ENCODE results near the gene IGLL1. TPM values are rescaled to one million over a fixed set of nuclear protein-coding genes. Genes with fewer than 3 reads are reported as not detected.
"Not testable (repeated sequence)": the region's sequence is repeated elsewhere in the genome, so short reads cannot be mapped to it uniquely, and the experiment has no call there.

IGLL1 gene
- total RNA-seq, 6 experiments from 2014 or later = not detected

DNA sequence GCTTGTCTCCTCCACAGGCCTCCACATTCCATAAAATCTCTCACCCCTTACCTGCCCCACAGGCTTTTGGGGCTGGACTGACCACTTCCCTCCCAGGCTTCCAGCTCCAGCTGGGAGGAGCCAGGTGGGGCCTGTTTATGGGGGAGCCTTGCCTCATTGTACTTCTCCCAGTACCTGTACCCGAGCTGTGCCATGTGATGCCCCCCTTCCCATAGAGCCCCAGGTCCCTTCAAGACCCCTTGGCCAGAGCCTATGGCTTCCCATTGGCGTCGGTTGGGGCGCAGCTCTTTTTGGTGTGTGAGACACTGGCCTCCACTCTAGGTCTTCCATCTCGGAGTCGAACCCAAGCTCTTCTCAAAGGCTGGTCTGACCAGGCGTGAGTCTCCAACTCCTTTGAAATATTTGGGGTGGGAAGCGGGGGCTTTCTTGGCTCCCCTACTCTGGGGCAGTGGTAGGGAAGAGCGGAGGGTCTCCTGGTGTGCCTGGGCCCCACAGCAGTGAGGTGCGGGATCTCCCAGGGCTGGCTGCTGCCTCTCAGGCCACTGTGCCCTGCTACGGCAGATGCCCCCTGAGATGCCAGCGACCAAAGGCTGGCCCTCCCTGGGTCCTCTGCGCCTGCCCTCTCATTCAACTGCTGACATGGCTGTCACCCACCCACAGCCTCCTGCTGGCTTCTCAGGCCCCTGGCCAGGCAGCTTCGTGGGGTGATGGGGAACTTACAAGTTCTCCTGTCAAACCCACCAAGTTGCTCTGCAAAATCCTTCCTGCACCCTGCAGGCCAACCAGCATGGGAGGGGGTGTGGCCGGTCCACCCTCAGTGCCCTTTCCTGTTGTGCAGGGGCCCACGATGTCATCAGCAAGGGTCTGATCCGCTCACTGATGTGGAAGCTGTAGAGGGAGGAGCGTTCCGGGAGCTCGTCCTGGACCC, 26.4 kb upstream of the IGLL1 start:
- Mint-ChIP-seq H3K9me3 (no peaks in the 10 kb centered on the region), H3K27ac (no peak overlapping the region), H3K27me3 (ENCODE audit: insufficient read depth) (peaks cover 6% of the 10 kb centered on the region), H3K4me1 (ENCODE audit: low read depth) (no peaks in the 10 kb centered on the region), H3K36me3 (ENCODE audit: low read depth) (no peaks in the 10 kb centered on the region), H3K4me3 (no peak overlapping the region)
- DNase-seq = no peak
- TF ChIP-seq, protein P1, sequence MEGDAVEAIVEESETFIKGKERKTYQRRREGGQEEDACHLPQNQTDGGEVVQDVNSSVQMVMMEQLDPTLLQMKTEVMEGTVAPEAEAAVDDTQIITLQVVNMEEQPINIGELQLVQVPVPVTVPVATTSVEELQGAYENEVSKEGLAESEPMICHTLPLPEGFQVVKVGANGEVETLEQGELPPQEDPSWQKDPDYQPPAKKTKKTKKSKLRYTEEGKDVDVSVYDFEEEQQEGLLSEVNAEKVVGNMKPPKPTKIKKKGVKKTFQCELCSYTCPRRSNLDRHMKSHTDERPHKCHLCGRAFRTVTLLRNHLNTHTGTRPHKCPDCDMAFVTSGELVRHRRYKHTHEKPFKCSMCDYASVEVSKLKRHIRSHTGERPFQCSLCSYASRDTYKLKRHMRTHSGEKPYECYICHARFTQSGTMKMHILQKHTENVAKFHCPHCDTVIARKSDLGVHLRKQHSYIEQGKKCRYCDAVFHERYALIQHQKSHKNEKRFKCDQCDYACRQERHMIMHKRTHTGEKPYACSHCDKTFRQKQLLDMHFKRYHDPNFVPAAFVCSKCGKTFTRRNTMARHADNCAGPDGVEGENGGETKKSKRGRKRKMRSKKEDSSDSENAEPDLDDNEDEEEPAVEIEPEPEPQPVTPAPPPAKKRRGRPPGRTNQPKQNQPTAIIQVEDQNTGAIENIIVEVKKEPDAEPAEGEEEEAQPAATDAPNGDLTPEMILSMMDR (IDR thresholded peaks at IDR 0.05) = no peak

DNA sequence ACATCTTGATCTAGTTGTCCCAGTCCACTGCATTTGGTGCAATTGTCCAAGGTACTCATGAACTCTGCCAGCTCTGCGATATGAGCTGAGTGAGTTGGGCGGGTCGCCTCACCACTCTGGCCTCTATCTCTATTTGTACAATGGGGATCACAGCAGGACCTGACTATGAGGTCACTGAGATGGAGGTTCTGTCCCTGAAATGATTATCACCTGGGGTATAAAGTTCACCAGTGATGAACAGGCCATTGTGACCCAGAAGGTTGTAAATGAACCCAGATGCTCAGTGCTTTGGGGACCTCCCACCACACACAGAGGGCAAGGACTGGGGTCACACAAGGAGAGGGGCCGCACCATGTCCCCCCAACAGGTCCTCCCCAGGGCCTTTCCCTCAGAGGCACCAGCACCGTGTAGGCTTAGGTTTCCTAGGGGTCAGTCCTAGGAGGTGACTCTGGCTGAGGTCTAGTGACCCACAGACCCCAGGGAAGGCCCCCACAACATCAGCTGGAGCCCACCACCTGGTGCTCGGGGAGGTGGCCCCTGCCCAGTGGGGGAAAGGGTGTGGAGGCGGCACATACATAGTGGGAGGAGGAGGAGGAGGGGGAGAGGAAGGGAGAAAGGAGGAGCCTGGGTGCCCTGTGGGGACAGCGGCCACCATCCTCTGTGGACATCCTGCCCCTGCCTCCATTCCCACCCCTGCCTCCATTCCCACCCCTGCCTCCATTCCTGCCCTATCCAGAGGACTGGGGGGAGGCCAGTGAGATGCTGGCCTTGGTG, 25.0 kb upstream of the IGLL1 start:
- H3K27me3 Mint-ChIP-seq (ENCODE audit: insufficient read depth) = peaks cover 8% of the 10 kb centered on the region
- H3K4me3 Mint-ChIP-seq = no peak overlapping the region
- H3K4me1 Mint-ChIP-seq (ENCODE audit: low read depth) = no peaks in the 10 kb centered on the region
- no peak overlapping the region for H3K27ac Mint-ChIP-seq
- no peaks in the 10 kb centered on the region for H3K9me3 Mint-ChIP-seq
- H3K36me3 Mint-ChIP-seq (ENCODE audit: low read depth) = no peaks in the 10 kb centered on the region
- TF ChIP-seq, protein P1 (IDR thresholded peaks at IDR 0.05) = no peak
- DNase-seq = no peak

DNA sequence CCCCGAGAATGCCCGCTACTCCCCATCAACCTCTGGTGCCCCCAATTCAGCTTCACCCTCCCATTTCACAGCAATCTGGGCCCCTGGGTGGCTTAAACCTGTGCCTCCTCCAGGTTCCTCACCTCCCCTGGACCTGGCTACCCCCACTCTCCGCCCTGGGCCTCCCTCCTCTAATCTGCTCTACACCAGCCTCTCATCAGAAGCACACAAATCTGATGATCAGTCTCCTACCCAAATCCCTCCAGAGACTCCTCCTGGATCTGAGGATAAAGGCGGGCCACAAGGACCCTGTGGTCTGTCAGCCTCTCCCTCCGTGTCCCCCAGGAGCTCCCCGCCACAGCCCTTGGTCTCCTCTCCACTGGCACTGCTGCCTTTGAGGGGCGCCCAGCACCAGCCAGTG, 23.2 kb upstream of the IGLL1 start:
- peaks cover 12% of the 10 kb centered on the region for H3K27me3 Mint-ChIP-seq (ENCODE audit: insufficient read depth)
- no peak for DNase-seq
- H3K27ac Mint-ChIP-seq = no peak overlapping the region
- H3K4me3 Mint-ChIP-seq = no peak overlapping the region
- H3K9me3 Mint-ChIP-seq = no peaks in the 10 kb centered on the region
- no peaks in the 10 kb centered on the region for H3K4me1 Mint-ChIP-seq (ENCODE audit: low read depth)
- H3K36me3 Mint-ChIP-seq (ENCODE audit: low read depth) = no peaks in the 10 kb centered on the region
- TF ChIP-seq, protein P1 (IDR thresholded peaks at IDR 0.05) = no peak

DNA sequence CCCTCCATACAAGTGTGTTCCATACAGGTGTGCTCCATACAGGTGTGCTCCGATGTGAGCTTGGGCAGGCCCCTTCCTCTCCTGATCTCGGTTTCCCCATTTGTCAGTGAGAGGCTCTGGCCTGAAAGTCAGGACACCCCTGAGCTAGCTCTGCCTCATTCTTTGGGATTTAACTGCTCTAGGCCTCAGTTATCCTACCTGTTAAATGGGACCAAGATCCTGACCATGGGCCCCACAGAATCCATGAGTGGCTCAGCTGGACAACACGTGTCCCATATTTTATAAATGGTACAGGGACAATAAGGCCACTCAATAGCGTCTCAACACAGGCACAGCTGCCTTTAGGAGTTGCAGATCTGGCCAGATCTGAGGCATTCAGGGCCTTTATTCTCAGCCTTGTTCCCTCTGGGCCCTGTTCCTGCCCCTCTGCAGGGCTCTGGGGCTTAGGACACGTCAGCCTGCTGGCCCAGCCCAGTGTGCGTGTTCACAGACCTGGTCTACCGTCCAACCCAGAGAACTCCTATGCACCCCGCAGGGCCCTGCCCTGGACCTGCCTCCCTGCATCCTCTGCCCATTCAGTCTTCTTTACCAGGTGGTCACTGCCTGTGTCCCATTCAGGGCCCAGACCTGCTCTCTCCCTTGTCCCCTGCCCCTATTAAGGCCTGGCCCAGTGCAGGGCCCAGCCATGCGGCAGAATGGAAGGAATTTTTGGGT, 18.9 kb upstream of the IGLL1 start:
- Mint-ChIP-seq H3K36me3 (ENCODE audit: low read depth) (no peaks in the 10 kb centered on the region), H3K4me1 (ENCODE audit: low read depth) (no peaks in the 10 kb centered on the region), H3K27me3 (ENCODE audit: insufficient read depth) (peaks cover 28% of the 10 kb centered on the region), H3K27ac (no peak overlapping the region), H3K9me3 (no peaks in the 10 kb centered on the region), H3K4me3 (no peak overlapping the region)
- TF ChIP-seq, protein P1 (IDR thresholded peaks at IDR 0.05) = no peak
- no peak for DNase-seq

DNA sequence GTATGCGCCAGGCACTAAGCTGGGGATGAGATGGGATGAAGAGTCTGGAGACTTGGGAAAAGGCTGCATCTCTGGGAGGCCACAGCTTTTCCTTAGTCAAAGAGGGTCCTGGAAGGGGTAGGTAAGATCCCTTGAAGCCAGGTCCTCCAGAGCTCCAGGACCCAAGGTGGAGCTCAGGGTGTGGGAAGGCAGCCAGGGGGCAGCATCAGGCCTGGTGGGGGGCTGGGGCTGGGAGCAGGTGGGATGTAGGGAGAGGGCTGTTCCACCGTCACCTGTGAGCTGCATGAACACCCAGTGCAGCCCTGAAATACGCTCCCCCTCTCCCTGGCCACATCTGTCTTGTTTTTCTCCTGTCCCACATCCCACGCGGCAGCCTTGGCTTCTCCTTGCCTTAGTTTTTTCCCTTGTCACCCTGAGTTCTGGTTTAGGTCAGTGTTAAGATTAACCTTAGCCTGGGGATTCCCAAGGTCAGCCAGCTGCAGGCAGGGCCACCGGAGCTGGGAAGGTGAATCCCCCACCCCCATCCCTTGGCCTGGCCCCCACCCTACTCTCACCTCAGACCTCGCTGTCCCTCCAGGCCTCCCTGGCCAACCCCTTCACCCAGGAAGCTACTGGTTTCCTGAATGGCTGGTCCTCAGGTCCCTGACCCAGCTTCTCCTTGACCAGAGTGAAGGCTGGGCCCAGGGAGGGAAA, 17.6 kb upstream of the IGLL1 start:
- H3K36me3 Mint-ChIP-seq (ENCODE audit: low read depth); H3K9me3 Mint-ChIP-seq; DNase-seq; H3K4me1 Mint-ChIP-seq (ENCODE audit: low read depth); H3K27ac Mint-ChIP-seq; H3K4me3 Mint-ChIP-seq: not testable (repeated sequence)
- H3K27me3 Mint-ChIP-seq (ENCODE audit: insufficient read depth) = peaks cover 29% of the 10 kb centered on the region

DNA sequence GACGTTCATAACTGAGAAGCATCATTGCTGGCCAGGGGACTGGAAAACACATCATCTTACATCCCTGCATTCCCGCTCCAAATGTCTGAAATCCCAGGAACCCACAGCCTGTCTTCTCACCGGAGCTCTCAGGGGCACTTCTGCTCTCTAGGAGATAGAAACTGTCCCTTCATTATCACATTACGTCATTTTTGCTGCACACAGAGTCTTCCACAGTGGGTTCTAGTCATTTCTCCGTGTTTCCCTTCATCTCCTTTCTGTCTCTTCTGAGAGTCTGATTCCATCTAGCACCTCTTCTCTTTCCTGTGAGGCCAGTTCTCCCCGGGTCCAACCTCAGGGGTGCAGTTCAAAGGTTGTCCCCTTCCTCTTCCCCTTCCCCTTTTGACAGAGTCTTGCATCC, 15.8 kb upstream of the IGLL1 start:
- not testable (repeated sequence) for H3K4me1 Mint-ChIP-seq (ENCODE audit: low read depth); H3K4me3 Mint-ChIP-seq; H3K36me3 Mint-ChIP-seq (ENCODE audit: low read depth); DNase-seq; H3K9me3 Mint-ChIP-seq; H3K27ac Mint-ChIP-seq
- peaks cover 30% of the 10 kb centered on the region for H3K27me3 Mint-ChIP-seq (ENCODE audit: insufficient read depth)
